ENCODE data around the gene TAS1R1. TPM values are rescaled to one million over a fixed set of nuclear protein-coding genes. Genes with fewer than 3 reads are reported as not detected.

The TAS1R1 gene
- total RNA-seq, 3 donors from 2014 or later (not counting 1 experiment from before 2014, with no cell fraction given): not detected

DNA sequence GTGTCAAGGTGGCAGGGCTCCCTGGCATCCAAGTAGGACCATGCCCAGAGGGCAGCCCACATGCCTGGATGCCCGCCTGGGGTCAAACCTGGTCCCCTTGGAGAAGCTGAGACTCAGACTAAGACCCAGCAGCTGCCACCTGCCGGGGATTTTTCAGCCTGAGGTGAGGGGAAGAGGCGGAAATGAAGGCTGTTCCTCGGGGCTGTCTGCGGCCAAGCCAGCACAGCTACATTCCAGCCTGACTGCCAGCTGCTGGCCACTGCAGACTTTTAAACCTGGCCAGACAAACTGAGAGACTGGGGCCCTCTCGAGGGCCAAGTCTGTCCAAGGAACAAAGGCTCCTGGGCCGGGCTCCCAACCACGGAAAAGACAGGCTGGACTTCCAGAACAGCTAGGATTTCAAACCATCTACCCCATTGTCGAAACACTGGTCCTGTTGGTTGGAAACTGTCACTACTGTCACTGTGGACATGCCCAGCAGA lies 41.7 kb upstream of the TAS1R1 start:
- Histone ChIP-seq H3K27me3 (ENCODE audit: control insufficient read depth, insufficient read depth, low read length) (no peaks in the 10 kb centered on the region), H3K4me3 (ENCODE audit: low read length) (no peak overlapping the region), H3K27ac (ENCODE audit: low read length) (no peak overlapping the region), H3K4me1 (ENCODE audit: control insufficient read depth, insufficient read depth, low read length) (no peaks in the 10 kb centered on the region), H3K36me3 (ENCODE audit: control insufficient read depth, insufficient read depth, low read length) (no peaks in the 10 kb centered on the region), H3K9me3 (ENCODE audit: control insufficient read depth, insufficient read depth, low read length) (no peaks in the 10 kb centered on the region)
- Mint-ChIP-seq H3K36me3 (no peaks in the 10 kb centered on the region), H3K9me3 (no peaks in the 10 kb centered on the region), H3K27me3 (ENCODE audit: low read depth in 2 of 2) (no peaks in the 10 kb centered on the region), H3K27ac (no peak overlapping the region), H3K4me1 (no peaks in the 10 kb centered on the region), H3K4me3 (no peak overlapping the region)
- ATAC-seq (no peak), DNase-seq (no peak)
- intact Hi-C loops (cut with micrococcal nuclease): no loop called here
- WGBS (ENCODE audit: insufficient coverage): 88% methylated on average over 9 of the region's 9 CpGs
- TF ChIP-seq, protein P1, sequence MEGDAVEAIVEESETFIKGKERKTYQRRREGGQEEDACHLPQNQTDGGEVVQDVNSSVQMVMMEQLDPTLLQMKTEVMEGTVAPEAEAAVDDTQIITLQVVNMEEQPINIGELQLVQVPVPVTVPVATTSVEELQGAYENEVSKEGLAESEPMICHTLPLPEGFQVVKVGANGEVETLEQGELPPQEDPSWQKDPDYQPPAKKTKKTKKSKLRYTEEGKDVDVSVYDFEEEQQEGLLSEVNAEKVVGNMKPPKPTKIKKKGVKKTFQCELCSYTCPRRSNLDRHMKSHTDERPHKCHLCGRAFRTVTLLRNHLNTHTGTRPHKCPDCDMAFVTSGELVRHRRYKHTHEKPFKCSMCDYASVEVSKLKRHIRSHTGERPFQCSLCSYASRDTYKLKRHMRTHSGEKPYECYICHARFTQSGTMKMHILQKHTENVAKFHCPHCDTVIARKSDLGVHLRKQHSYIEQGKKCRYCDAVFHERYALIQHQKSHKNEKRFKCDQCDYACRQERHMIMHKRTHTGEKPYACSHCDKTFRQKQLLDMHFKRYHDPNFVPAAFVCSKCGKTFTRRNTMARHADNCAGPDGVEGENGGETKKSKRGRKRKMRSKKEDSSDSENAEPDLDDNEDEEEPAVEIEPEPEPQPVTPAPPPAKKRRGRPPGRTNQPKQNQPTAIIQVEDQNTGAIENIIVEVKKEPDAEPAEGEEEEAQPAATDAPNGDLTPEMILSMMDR (IDR thresholded peaks at IDR 0.05): no peak

- WGBS (ENCODE audit: insufficient coverage): 96% methylated on average over 3 of the region's 4 CpGs
- intact Hi-C loops (cut with micrococcal nuclease): no loop called here
Observed at GRCh38 chr1:6515771-6516170, 39.3 kb upstream of the TAS1R1 start.

GRCh38 chr1:6517435-6517851 lies 37.7 kb upstream of the TAS1R1 start:
- ATAC-seq (no peak), DNase-seq (no peak)
- Mint-ChIP-seq H3K4me1 (no peaks in the 10 kb centered on the region), H3K36me3 (no peaks in the 10 kb centered on the region), H3K9me3 (no peaks in the 10 kb centered on the region), H3K4me3 (no peak overlapping the region), H3K27me3 (ENCODE audit: low read depth in 2 of 2) (no peaks in the 10 kb centered on the region), H3K27ac (no peak overlapping the region)
- Histone ChIP-seq H3K27me3 (ENCODE audit: control insufficient read depth, insufficient read depth, low read length) (no peaks in the 10 kb centered on the region), H3K4me3 (ENCODE audit: low read length) (no peak overlapping the region), H3K36me3 (ENCODE audit: control insufficient read depth, insufficient read depth, low read length) (no peaks in the 10 kb centered on the region), H3K9me3 (ENCODE audit: control insufficient read depth, insufficient read depth, low read length) (no peaks in the 10 kb centered on the region), H3K27ac (ENCODE audit: low read length) (no peak overlapping the region), H3K4me1 (ENCODE audit: control insufficient read depth, insufficient read depth, low read length) (no peaks in the 10 kb centered on the region)
- WGBS (ENCODE audit: insufficient coverage): 87% methylated on average over 8 of the region's 8 CpGs
- TF ChIP-seq, protein P1 (IDR thresholded peaks at IDR 0.05): no peak
- intact Hi-C loops (cut with micrococcal nuclease): no loop called here

More at GRCh38 chr1:6515771-6516170, 39.3 kb upstream of the TAS1R1 start:
- Mint-ChIP-seq H3K36me3 (no peaks in the 10 kb centered on the region), H3K4me1 (no peaks in the 10 kb centered on the region), H3K27me3 (ENCODE audit: low read depth in 2 of 2) (no peaks in the 10 kb centered on the region), H3K4me3 (no peak overlapping the region), H3K9me3 (no peaks in the 10 kb centered on the region), H3K27ac (no peak overlapping the region)
- Histone ChIP-seq H3K4me3 (ENCODE audit: low read length) (no peak overlapping the region), H3K27ac (ENCODE audit: low read length) (no peak overlapping the region), H3K4me1 (ENCODE audit: control insufficient read depth, insufficient read depth, low read length) (no peaks in the 10 kb centered on the region), H3K27me3 (ENCODE audit: control insufficient read depth, insufficient read depth, low read length) (no peaks in the 10 kb centered on the region), H3K36me3 (ENCODE audit: control insufficient read depth, insufficient read depth, low read length) (no peaks in the 10 kb centered on the region), H3K9me3 (ENCODE audit: control insufficient read depth, insufficient read depth, low read length) (no peaks in the 10 kb centered on the region)
- DNase-seq (no peak), ATAC-seq (no peak)
- TF ChIP-seq, protein P1 (IDR thresholded peaks at IDR 0.05): no peak

- Mint-ChIP-seq H3K27ac (no peak overlapping the region), H3K36me3 (no peaks in the 10 kb centered on the region), H3K4me3 (no peak overlapping the region), H3K4me1 (no peaks in the 10 kb centered on the region), H3K9me3 (no peaks in the 10 kb centered on the region), H3K27me3 (ENCODE audit: low read depth in 2 of 2) (no peaks in the 10 kb centered on the region)
- ATAC-seq (no peak), DNase-seq (no peak)
- TF ChIP-seq, protein P1 (IDR thresholded peaks at IDR 0.05): no peak
- Histone ChIP-seq H3K4me3 (ENCODE audit: low read length) (no peak overlapping the region), H3K4me1 (ENCODE audit: control insufficient read depth, insufficient read depth, low read length) (no peaks in the 10 kb centered on the region), H3K27me3 (ENCODE audit: control insufficient read depth, insufficient read depth, low read length) (no peaks in the 10 kb centered on the region), H3K27ac (ENCODE audit: low read length) (no peak overlapping the region), H3K36me3 (ENCODE audit: control insufficient read depth, insufficient read depth, low read length) (no peaks in the 10 kb centered on the region), H3K9me3 (ENCODE audit: control insufficient read depth, insufficient read depth, low read length) (no peaks in the 10 kb centered on the region)
- 85% methylated on average over 11 of the region's 11 CpGs for WGBS (ENCODE audit: insufficient coverage)
- intact Hi-C loops (cut with micrococcal nuclease): no loop called here
Observed at GRCh38 chr1:6519491-6519934, 35.6 kb upstream of the TAS1R1 start.
